DOHH2 (cell line): Measurements from ENCODE around the gene GOLM1.

Experiments
- H3F3A ChIP-seq: fragments of 200-600 bp; sonication (generic), shearing (Covaris generic); 2 replicates; pipeline ENCODE4 v1.6.0; 2016; ENCODE audit warnings: antibody characterized with exemption, mild to moderate bottlenecking; ENCODE audit not compliant: control insufficient read depth, insufficient read depth
- H3K27ac ChIP-seq: fragments of 200-600 bp; sonication (generic); 2 replicates; pipeline ENCODE4 v1.5.1; 2014; ENCODE audit warnings: low read depth, mild to moderate bottlenecking, low read length, moderate library complexity
- H3K27me3 ChIP-seq: fragments of 200-600 bp; sonication (generic); 2 replicates; pipeline ENCODE4 v1.6.1; 2014; ENCODE audit warnings: mild to moderate bottlenecking, low read length, mixed read lengths; ENCODE audit not compliant: control insufficient read depth
- H3K36me3 ChIP-seq: fragments of 200-600 bp; sonication (generic); 2 replicates; pipeline ENCODE4 v1.6.1; 2014; ENCODE audit warnings: mild to moderate bottlenecking, low read length, moderate library complexity, mixed read lengths; ENCODE audit not compliant: control insufficient read depth
- H3K4me1 ChIP-seq: fragments of 200-600 bp; sonication (generic); 2 replicates; pipeline ENCODE4 v1.6.1; 2014; ENCODE audit warnings: mild to moderate bottlenecking, low read length, mixed read lengths; ENCODE audit not compliant: control insufficient read depth
- H3K4me2 ChIP-seq: fragments of 200-600 bp; sonication (generic); 2 replicates; pipeline ENCODE4 v1.6.0; 2014; ENCODE audit warnings: mild to moderate bottlenecking, low read length, moderate library complexity
- H3K4me3 ChIP-seq: fragments of 200-600 bp; sonication (generic); 2 replicates; pipeline ENCODE4 v1.5.1; 2014; ENCODE audit warnings: mild to moderate bottlenecking, low read length, mixed read lengths
- H3K79me2 ChIP-seq: fragments of 200-600 bp; sonication (generic); 2 replicates; pipeline ENCODE4 v1.6.1; 2014; ENCODE audit warnings: mild to moderate bottlenecking, low read length, mixed read lengths; ENCODE audit not compliant: control insufficient read depth
- H3K9me2 ChIP-seq: fragments of 200-600 bp; sonication (generic); replicated peaks from 2 replicates; pipeline ENCODE4 v1.6.1; 2014; ENCODE audit warnings: mild to moderate bottlenecking, low read length, mixed read lengths; ENCODE audit not compliant: control insufficient read depth
- H3K9me3 ChIP-seq: fragments of 200-600 bp; sonication (generic); 2 replicates; pipeline ENCODE4 v1.6.1; 2014; ENCODE audit warnings: antibody characterized with exemption, low read length, mixed read lengths; ENCODE audit not compliant: control insufficient read depth, insufficient read depth
- H4K20me1 ChIP-seq: fragments of 200-600 bp; sonication (generic); 2 replicates; pipeline ENCODE4 v1.6.0; 2014; ENCODE audit warnings: low read depth, mild to moderate bottlenecking, antibody characterized with exemption, low read length, moderate library complexity; ENCODE audit not compliant: control insufficient read depth, insufficient read depth
- CTCF ChIP-seq: fragments of 200-600 bp; sonication (generic); IDR thresholded peaks from one replicate; pipeline ENCODE4 v1.5.1; 2014; ENCODE audit warnings: antibody characterized with exemption, mild to moderate bottlenecking, low read depth, low read length; ENCODE audit not compliant: poor library complexity, severe bottlenecking
- EZH2phosphoT487 ChIP-seq: fragments of 200-600 bp; sonication (generic); IDR thresholded peaks from 2 replicates; pipeline ENCODE4 v1.6.1; 2017; ENCODE audit warnings: borderline replicate concordance, mild to moderate bottlenecking, antibody characterized with exemption, low read length, moderate library complexity, mixed read lengths

Gene GOLM1

GRCh38 chr9:86045654-86046053, 53.7 kb downstream of the GOLM1 start:
- no peak overlapping the region for H3K4me3 ChIP-seq

GRCh38 chr9:86043999-86044398, 55.4 kb downstream of the GOLM1 start:
- TF ChIP-seq EZH2phosphoT487 (no peak), CTCF (peak; percentile 43)
- Histone ChIP-seq H3K4me1 (no peaks in the 10 kb centered on the region), H3K9me2 (no peaks in the 10 kb centered on the region), H3K4me3 (no peak overlapping the region), H3K4me2 (no peak overlapping the region), H3K9me3 (no peaks in the 10 kb centered on the region), H3K27me3 (no peaks in the 10 kb centered on the region), H3K27ac (no peak overlapping the region), H4K20me1 (no peaks in the 10 kb centered on the region), H3F3A (no peaks in the 10 kb centered on the region), H3K79me2 (no peaks in the 10 kb centered on the region), H3K36me3 (no peaks in the 10 kb centered on the region)

More at GRCh38 chr9:86045654-86046053, 53.7 kb downstream of the GOLM1 start:
- Histone ChIP-seq H3K4me2 (no peak overlapping the region), H4K20me1 (no peaks in the 10 kb centered on the region), H3K4me1 (no peaks in the 10 kb centered on the region), H3K27ac (no peak overlapping the region), H3K9me2 (no peaks in the 10 kb centered on the region), H3F3A (no peaks in the 10 kb centered on the region), H3K9me3 (no peaks in the 10 kb centered on the region), H3K27me3 (no peaks in the 10 kb centered on the region), H3K79me2 (no peaks in the 10 kb centered on the region), H3K36me3 (no peaks in the 10 kb centered on the region)
- TF ChIP-seq EZH2phosphoT487 (no peak), CTCF (no peak)

GRCh38 chr9:86043586-86043985, 55.8 kb downstream of the GOLM1 start:
- Histone ChIP-seq H3F3A (no peaks in the 10 kb centered on the region), H3K9me2 (no peaks in the 10 kb centered on the region), H3K27ac (no peak overlapping the region), H3K27me3 (no peaks in the 10 kb centered on the region), H3K4me2 (no peak overlapping the region), H3K79me2 (no peaks in the 10 kb centered on the region), H3K4me1 (no peaks in the 10 kb centered on the region), H4K20me1 (no peaks in the 10 kb centered on the region), H3K9me3 (no peaks in the 10 kb centered on the region), H3K36me3 (no peaks in the 10 kb centered on the region), H3K4me3 (no peak overlapping the region)
- TF ChIP-seq CTCF (no peak), EZH2phosphoT487 (no peak)
